Erythroblast (primary cell): ENCODE measurements around the gene RREB1.

ENCODE experiments used
- GATA1 ChIP-seq: IDR thresholded peaks from 2 replicates; pipeline ENCODE4 v1.6.1; 2011; ENCODE audit warnings: low read depth, mild to moderate bottlenecking, control low read depth, low read length, moderate library complexity
- POLR2A ChIP-seq: IDR thresholded peaks from 2 replicates; pipeline ENCODE4 v1.6.1; 2011; ENCODE audit warnings: mild to moderate bottlenecking, low read length

DNA sequence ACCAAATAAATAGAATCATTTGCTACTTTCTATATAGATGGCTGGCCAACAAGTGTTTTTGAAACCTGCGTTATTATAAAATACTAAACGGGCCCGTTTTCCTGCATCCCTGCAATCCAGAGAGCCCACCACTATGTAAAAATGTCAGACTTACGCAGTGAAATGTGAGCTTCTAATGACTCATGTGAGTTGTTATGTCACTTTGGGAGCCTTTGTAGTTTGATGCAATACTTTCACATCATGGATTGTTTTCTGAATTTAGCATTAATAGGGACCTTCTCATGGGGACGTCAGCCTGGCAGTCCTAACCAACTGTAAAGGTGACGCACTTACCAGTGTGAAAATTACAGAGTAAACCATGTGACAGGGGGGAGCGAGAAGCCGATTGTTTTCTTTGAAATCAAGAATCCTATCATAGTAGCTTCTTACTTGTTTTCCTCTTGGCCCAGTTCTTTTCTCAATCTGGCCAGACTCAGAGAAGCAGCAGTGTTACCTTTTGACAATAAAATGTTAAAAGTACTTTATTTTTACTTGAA lies 130.0 kb downstream of the RREB1 start:
- TF ChIP-seq POLR2A (no peak), GATA1 (no peak)
